Endothelial cell of umbilical vein (primary cell): ENCODE results near the gene RNF214. TPM values are rescaled to one million over a fixed set of nuclear protein-coding genes. Genes with fewer than 3 reads are reported as not detected.

Source experiments
- BruUV-seq: library from RNA; stranded (reverse); fragments of 400-500 nt; replicated peaks from 2 replicates; lab custom pipeline; 2021; lab: Mats Ljungman, UMichigan
- CTCF ChIA-PET: fragments of 300-600, 350-600 bp; sonication (Branson Sonifier 250); formaldehyde crosslinking; loops from one replicate; lab custom pipeline; 2021; ENCODE audit warnings: antibody characterized with exemption, inconsistent platforms; lab: Charles Lee
- POLR2A ChIA-PET: fragments of 300-600, 350-600 bp; sonication (Branson Sonifier 250); formaldehyde crosslinking; loops from one replicate; lab custom pipeline; 2021; ENCODE audit warnings: antibody characterized with exemption, inconsistent platforms; lab: Charles Lee
- DNase-seq: peaks from one replicate; pipeline ENCODE4 v3.0.0-alpha.2; 2011; ENCODE audit warnings: low read depth, low spot score
- FAIRE-seq: peaks from 2 replicates; lab custom pipeline; 2011; peaks lifted over from hg19 to GRCh38; lab: Jason Lieb, UNC
- H2AFZ ChIP-seq: 2 replicates; pipeline ENCODE4 v1.6.0; 2012; ENCODE audit warnings: low read depth, low read length, control low read depth, inconsistent platforms
- H3K27ac ChIP-seq: 2 replicates; pipeline ENCODE4 v1.5.1; 2011; ENCODE audit warnings: low read depth, mild to moderate bottlenecking, control low read depth, low read length, moderate library complexity; ENCODE audit not compliant: insufficient read depth
- H3K27me3 ChIP-seq, 2 experiments: 2 replicates each; pipeline versions ENCODE4 v1.6.0 to v1.6.1; 2011; ENCODE audit warnings: low read length in 2 of 2, mixed read lengths in 1 of 2; ENCODE audit not compliant: control insufficient read depth in 2 of 2, insufficient read depth in 2 of 2
- H3K36me3 ChIP-seq, 2 experiments: 2 replicates in 1 of 2; 3 replicates in 1 of 2; pipeline ENCODE4 v1.5.1; 2011; ENCODE audit warnings: low read length in 2 of 2, mild to moderate bottlenecking in 1 of 2, moderate library complexity in 1 of 2; ENCODE audit not compliant: control insufficient read depth in 2 of 2, insufficient read depth in 2 of 2; ENCODE audit errors: extremely low read depth in 1 of 2
- H3K4me1 ChIP-seq: 3 replicates; pipeline ENCODE4 v1.5.1; 2011; ENCODE audit warnings: mild to moderate bottlenecking, low read length; ENCODE audit not compliant: control insufficient read depth, insufficient read depth; ENCODE audit errors: extremely low read depth
- H3K4me2 ChIP-seq: 2 replicates; pipeline ENCODE4 v1.6.1; 2011; ENCODE audit warnings: low read length, control low read depth, mixed read lengths; ENCODE audit not compliant: insufficient read depth
- H3K4me3 ChIP-seq, 3 experiments: fragments of 200-600 bp in 1 of 3; sonication (generic), shearing (Covaris generic) in 1 of 3; replicated peaks in 1 of 3; 2 replicates each; pipeline ENCODE4 v1.5.1; 2011 to 2016; ENCODE audit warnings: control low read depth in 3 of 3, low read length in 3 of 3, mild to moderate bottlenecking in 2 of 3, inconsistent platforms in 1 of 3, low read depth in 1 of 3, moderate library complexity in 1 of 3; ENCODE audit not compliant: insufficient read depth in 1 of 3
- H3K79me2 ChIP-seq: 2 replicates; pipeline ENCODE4 v1.6.0; 2012; ENCODE audit warnings: low read length, inconsistent platforms; ENCODE audit not compliant: control insufficient read depth, insufficient read depth
- H3K9ac ChIP-seq: replicated peaks from 2 replicates; pipeline ENCODE3; 2011; ENCODE audit warnings: low read length, control low read depth; ENCODE audit not compliant: insufficient read depth; ENCODE audit errors: extremely low read depth
- H3K9me1 ChIP-seq: replicated peaks from 3 replicates; pipeline ENCODE4 v1.6.0; 2011; ENCODE audit warnings: mild to moderate bottlenecking, low read length; ENCODE audit not compliant: control insufficient read depth, insufficient read depth; ENCODE audit errors: extremely low read depth
- H3K9me3 ChIP-seq: replicated peaks from 2 replicates; pipeline ENCODE4 v1.5.1; 2012; ENCODE audit warnings: low read length, inconsistent platforms; ENCODE audit not compliant: control insufficient read depth, insufficient read depth
- H4K20me1 ChIP-seq: replicated peaks from 2 replicates; pipeline ENCODE3; 2011; ENCODE audit warnings: mild to moderate bottlenecking, low read length; ENCODE audit not compliant: control insufficient read depth, insufficient read depth; ENCODE audit errors: extremely low read depth
- EZH2 ChIP-seq: IDR thresholded peaks from 2 replicates; pipeline ENCODE4 v1.6.1; 2012; ENCODE audit warnings: borderline replicate concordance, low read depth, mild to moderate bottlenecking, moderate library complexity, low read length, inconsistent platforms; ENCODE audit not compliant: severe bottlenecking
- FOS ChIP-seq: IDR thresholded peaks from 2 replicates; pipeline ENCODE4 v1.6.1; 2011; ENCODE audit warnings: mild to moderate bottlenecking, low read length, moderate library complexity, borderline replicate concordance; ENCODE audit not compliant: insufficient read depth
- GATA2 ChIP-seq: IDR thresholded peaks from 2 replicates; pipeline ENCODE4 v1.7.0; 2011; ENCODE audit warnings: low read depth, mild to moderate bottlenecking, moderate library complexity, mixed read lengths, low read length; ENCODE audit not compliant: insufficient read length, insufficient read depth
- JUN ChIP-seq: IDR thresholded peaks from 2 replicates; pipeline ENCODE4 v1.6.1; 2011; ENCODE audit warnings: borderline replicate concordance, low read depth; ENCODE audit not compliant: insufficient read length, insufficient read depth
- MAX ChIP-seq: IDR thresholded peaks from 2 replicates; pipeline ENCODE4 v1.6.1; 2011; ENCODE audit not compliant: insufficient read depth, insufficient read length
- MYC ChIP-seq: IDR thresholded peaks from one replicate; pipeline ENCODE4 v1.6.1; 2011; ENCODE audit warnings: mild to moderate bottlenecking, low read depth, low read length
- POLR2A ChIP-seq: IDR thresholded peaks from 2 replicates; pipeline ENCODE4 v1.6.1; 2012; ENCODE audit warnings: low read depth, mild to moderate bottlenecking, control low read depth, low read length
- POLR2AphosphoS5 ChIP-seq: IDR thresholded peaks from 2 replicates; pipeline ENCODE4 v1.6.1; 2012; ENCODE audit warnings: low read depth, mild to moderate bottlenecking, control low read depth, low read length, moderate library complexity; ENCODE audit not compliant: insufficient read depth
- dilution Hi-C: fragments of 300-500 bp; cut with MboI; formaldehyde crosslinking; loops from one replicate; pipeline ENCODE4 v1.15.0; 2019; ENCODE audit warnings: low sequenced_read_pairs; ENCODE audit not compliant: extremely low pct_ligation_motif_present
- intact Hi-C: fragments of 100-400 bp; cut with micrococcal nuclease; formaldehyde crosslinking; loops from one replicate; pipeline ENCODE4 v1.10.0; 2022
- polyA plus RNA-seq, 4 experiments: library from polyadenylated mRNA; depleted of rRNA in 3 of 4; stranded (reverse) in 3 of 4; unstranded in 1 of 4; fragments of >200 nt; gene quantifications; 2 replicates each; pipeline versions ENCODE4 v1.2.1 to v1.2.3, GENCODE V29; 2011 to 2012; ENCODE audit warnings: missing spikeins in 1 of 4
- total RNA-seq: library from RNA; stranded (reverse); gene quantifications from 2 replicates; pipeline ENCODE4 v1.2.3, GENCODE V29; 2021
- TF ChIP-seq, protein P1 (sequence below), 2 donors: IDR thresholded peaks; 1 replicate in 1 of 2; 2 replicates in 1 of 2; pipeline ENCODE4 v1.5.1; 2011; ENCODE audit warnings: low read length in 2 of 2, mild to moderate bottlenecking in 2 of 2, moderate library complexity in 2 of 2, control low read depth in 1 of 2, inconsistent platforms in 1 of 2, low read depth in 1 of 2; ENCODE audit not compliant: insufficient read depth in 1 of 2; ENCODE audit errors: extremely low read depth in 1 of 2

Gene RNF214
- total and polyA plus RNA-seq, 2 donors (not counting 3 experiments of a cell fraction or from before 2014, with no cell fraction given), result 24.3 to 28.2 TPM

- dilution Hi-C loops, result no loop called here
- intact Hi-C loops, result no loop called here
- Histone ChIP-seq H3K4me1 (no peaks in the 10 kb centered on the region), H3K27ac (no peak overlapping the region), H3K36me3 (peaks cover 0 to 26% of the 10 kb centered on the region in 2 experiments), H3K4me2 (no peak overlapping the region), H3K4me3 (no peak overlapping the region), H2AFZ (no peak overlapping the region), H3K27me3 (no peaks in the 10 kb centered on the region), H4K20me1 (no peaks in the 10 kb centered on the region), H3K9me3 (no peaks in the 10 kb centered on the region), H3K9ac (no peak overlapping the region), H3K79me2 (no peaks in the 10 kb centered on the region), H3K9me1 (no peaks in the 10 kb centered on the region)
- BruUV-seq, result no TSS peak
- CTCF ChIA-PET, result interaction anchor here (1.6 kb wide), 1 partner anchor 12 kb away, joined by 5 read pairs; no protein-coding TSS in a partner anchor
- TF ChIP-seq FOS, result no peak
- TF ChIP-seq, protein P1, sequence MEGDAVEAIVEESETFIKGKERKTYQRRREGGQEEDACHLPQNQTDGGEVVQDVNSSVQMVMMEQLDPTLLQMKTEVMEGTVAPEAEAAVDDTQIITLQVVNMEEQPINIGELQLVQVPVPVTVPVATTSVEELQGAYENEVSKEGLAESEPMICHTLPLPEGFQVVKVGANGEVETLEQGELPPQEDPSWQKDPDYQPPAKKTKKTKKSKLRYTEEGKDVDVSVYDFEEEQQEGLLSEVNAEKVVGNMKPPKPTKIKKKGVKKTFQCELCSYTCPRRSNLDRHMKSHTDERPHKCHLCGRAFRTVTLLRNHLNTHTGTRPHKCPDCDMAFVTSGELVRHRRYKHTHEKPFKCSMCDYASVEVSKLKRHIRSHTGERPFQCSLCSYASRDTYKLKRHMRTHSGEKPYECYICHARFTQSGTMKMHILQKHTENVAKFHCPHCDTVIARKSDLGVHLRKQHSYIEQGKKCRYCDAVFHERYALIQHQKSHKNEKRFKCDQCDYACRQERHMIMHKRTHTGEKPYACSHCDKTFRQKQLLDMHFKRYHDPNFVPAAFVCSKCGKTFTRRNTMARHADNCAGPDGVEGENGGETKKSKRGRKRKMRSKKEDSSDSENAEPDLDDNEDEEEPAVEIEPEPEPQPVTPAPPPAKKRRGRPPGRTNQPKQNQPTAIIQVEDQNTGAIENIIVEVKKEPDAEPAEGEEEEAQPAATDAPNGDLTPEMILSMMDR (IDR thresholded peaks at IDR 0.05; ENCODE audit: extremely low read depth in 1 of 2, insufficient read depth in 1 of 2, low read depth in 1 of 2, low read length in 2 of 2), result no peak
- no peak for TF ChIP-seq POLR2AphosphoS5
- TF ChIP-seq MYC, result no peak
- no peak for TF ChIP-seq GATA2
- no peak for TF ChIP-seq POLR2A
- no peak for TF ChIP-seq MAX
- TF ChIP-seq JUN, result no peak
- TF ChIP-seq EZH2, result no peak
- FAIRE-seq (no peak), DNase-seq (no peak)
- POLR2A ChIA-PET, result no interaction called here
These were observed 39.1 kb upstream of the RNF214 start for GRCh38 chr11:117193130-117194020.
